HG03558 (cell line): Measurements from ENCODE around the gene LYVE1.

ENCODE experiments used
- ATAC-seq: cut with Tn5 transposase; IDR thresholded peaks from one replicate; pipeline ENCODE4 v1.9.1; 2021; ENCODE audit warnings: moderate number of reproducible peaks; ENCODE audit not compliant: unreplicated experiment; ENCODE audit errors: extremely low read depth

Gene LYVE1

GRCh38 chr11:10564030-10564429 is 4.4 kb downstream of the LYVE1 start:
- ATAC-seq, result no peak

DNA sequence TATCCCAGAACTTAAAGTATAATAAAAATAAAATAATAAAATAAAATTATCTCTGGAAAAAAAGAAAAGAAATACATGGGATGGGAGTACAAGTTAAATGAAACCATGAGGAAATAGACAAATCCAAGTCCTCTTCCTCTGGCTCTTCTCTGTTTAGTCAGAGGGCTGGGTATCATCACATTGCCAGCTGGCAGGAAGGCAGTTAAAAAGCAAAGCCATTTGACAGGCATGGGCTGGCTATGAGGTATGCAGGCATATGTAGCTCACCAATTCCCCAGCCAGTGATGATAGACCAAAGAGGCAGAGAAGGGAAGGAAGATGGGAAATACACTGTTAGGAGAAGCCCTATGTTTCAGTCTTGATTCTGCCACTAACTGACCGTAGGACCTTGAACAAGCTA is 6.5 kb downstream of the LYVE1 start:
- ATAC-seq, result no peak

DNA sequence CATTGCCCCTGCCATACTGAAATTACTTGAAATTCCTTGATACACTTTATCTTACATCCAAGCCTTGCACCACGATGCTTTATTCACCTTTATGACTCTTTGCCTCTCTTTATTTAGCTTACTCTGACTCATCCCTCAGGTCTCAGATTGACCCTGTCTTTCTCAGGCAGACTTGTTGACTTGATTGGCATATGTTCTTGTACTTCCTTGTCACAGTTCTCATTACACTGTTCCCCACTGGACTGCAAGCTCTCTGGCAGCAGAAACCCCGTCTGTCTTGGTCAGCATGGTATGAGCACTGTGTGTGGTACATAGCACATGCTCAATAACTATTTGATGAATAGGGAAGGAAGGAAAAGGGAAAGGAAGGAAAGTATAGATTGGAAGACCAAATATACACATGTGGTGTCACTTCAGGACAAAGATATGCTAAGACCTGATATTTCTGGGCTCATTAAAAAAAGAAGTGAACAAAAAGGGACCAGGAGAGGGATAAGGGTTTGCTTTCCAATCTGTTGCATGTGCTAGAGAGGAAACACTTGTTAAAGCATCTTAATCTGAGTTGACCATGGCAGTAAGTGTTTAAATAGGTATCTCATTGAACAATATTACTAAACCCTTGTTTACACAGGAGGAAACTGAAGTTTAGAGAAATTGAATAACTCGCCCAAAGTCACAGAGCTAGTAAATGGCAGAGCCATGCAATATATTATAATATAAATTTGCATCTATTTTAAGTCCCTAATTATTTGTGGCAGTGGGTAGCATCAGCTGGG is 7.2 kb downstream of the LYVE1 start:
- ATAC-seq, result no peak

DNA sequence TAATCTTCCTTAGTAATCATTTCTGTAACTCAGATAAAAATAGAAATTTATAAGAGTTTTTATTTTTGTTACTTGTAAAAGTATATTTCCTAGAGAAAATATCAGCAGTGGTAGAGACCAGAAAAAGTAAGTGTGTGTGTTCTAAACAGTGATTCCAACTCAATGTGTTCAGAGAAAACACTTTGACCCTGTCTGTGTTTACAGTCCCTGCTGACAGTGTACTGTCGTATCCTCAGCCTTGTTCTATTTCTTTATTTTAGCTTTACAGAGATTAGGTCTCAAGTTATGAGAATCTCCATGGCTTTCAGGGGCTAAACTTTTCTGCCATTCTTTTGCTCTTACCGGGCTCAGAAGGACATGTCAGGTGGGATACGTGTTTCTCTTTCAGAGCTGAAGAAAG is 10.2 kb downstream of the LYVE1 start:
- ATAC-seq, result no peak

DNA sequence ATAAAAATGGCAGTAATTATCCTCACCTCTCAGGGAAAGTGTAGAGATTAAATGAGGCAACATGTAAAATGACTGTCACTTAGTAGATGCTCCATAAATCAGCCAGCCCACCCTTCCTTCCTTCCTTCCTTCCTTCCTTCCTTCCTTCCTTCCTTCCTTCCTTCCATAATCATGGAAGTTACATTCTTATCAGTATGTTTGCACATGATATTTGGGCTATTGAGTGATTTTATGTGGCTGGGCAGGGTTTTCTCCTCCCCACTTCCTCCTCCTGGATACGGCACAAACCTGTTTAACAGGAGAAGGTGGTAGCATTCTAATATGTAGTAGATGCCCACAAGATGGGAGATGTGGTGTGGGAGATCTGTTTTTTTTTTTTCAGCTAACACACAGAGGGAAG is 11.9 kb downstream of the LYVE1 start:
- ATAC-seq, result no peak

GRCh38 chr11:10551845-10552352 is 16.6 kb downstream of the LYVE1 start:
- ATAC-seq, result no peak

GRCh38 chr11:10551290-10551592 is 17.2 kb downstream of the LYVE1 start:
- no peak for ATAC-seq

- ATAC-seq, result no peak
Measured at GRCh38 chr11:10550503-10551289, 17.8 kb downstream of the LYVE1 start.

GRCh38 chr11:10544491-10545465 is 23.7 kb downstream of the LYVE1 start:
- no peak for ATAC-seq

GRCh38 chr11:10543782-10544181 is 24.7 kb downstream of the LYVE1 start:
- no peak for ATAC-seq

GRCh38 chr11:10542776-10543175 is 25.7 kb downstream of the LYVE1 start:
- no peak for ATAC-seq

GRCh38 chr11:10541561-10541930 is 26.9 kb downstream of the LYVE1 start:
- no peak for ATAC-seq

- ATAC-seq, result peak; percentile 97
Measured at GRCh38 chr11:10540915-10541560, 27.4 kb downstream of the LYVE1 start, which contains the start of gene RNF141. Gene RNF141, minus strand, starts transcription at chr11:10541187. Its CDS starts 7,029 bp downstream, at chr11:10534158.

DNA sequence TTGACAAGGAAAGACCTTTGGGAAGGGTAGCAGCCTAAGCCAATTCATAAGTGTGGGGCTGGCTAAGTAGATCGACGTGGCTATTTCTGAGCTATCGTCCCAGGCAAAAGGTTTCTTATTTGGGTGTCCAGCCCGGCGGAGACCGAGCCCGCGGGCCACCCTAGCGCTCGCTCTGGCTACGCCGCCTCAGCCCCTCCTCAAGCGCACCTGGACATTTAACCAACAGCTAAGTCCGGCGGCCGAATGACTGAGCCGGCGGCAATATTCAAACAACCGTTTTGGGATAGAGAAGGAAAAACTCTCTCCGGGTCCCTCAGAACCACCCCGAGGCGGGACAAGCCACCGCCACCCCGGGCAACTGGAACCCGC is 27.9 kb downstream of the LYVE1 start:
- no peak for ATAC-seq

DNA sequence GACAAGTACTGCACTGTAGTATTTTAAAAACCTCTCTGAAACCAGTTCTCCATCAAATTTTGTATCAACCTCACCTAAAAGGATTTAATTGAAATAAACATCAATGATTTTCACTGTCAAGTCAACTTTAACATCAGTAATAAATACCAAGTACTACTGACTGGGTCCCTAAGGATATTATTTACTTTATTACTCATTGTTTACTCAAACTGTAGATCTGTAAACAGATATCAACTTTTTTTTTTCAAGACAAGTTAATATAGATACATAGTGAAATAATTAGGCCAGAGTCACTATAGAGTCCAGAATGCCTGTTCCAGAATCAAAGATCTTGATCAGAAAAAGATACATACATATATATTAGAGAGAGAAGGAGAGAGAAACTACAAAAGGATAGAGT is 29.1 kb downstream of the LYVE1 start:
- ATAC-seq, result no peak

DNA sequence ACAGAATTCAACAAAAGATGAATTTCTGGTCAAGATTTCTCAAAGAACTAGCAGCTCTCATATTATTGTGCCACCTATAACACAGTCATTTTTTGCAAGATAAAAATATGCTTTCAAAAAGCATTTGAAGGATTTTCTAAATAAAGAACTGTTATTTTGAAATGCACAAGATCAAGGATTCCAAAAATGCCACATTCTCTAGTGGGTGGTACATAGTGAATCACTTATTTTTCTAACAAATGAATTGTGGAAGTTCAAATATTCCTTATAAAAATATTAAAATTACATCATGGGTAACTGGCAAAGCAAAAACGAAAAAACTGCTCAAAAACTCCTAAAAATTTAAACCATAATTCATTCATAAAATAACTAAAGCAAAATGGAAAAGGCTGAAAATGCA is 29.5 kb downstream of the LYVE1 start:
- no peak for ATAC-seq

DNA sequence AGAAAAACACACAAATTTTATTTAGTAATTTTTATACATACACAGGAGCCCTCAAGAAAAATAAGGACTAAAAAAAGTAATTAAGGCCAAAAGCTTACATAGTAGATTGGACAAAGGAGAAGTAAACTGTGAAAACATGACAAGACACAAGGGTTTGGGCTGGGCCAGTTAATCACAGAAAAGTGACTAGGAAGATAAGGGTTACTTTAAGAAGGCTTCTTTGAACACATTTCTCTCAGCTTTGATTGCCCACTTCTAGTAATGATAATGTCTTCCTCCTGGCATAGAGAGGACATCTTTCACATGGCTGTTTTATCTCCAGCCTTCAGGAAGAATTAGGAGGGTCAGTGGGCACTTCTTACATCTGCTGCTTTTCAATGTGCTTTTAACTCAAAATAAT is 30.9 kb downstream of the LYVE1 start:
- no peak for ATAC-seq

GRCh38 chr11:10534316-10534715 is 34.1 kb downstream of the LYVE1 start:
- ATAC-seq, result no peak

GRCh38 chr11:10533323-10533722 is 35.1 kb downstream of the LYVE1 start:
- ATAC-seq, result no peak

DNA sequence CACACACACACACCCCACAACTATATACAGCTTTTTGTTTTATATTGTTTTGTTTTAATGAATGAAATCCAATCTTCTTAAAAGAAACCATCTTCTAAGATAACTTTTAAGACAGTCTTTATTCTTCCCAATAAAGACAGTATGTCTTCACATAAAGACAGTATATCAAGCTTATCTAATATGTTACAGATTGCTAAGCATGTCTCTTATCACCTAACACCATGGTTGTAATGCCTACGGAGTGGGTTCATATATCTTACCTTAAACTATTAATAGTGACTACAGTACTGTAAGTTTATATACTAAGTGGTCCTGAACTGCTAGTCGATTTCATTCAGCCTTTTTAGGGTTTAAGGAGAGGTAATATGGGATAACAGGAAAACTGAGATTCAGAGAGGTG is 35.9 kb downstream of the LYVE1 start:
- ATAC-seq, result no peak
